Cerebellar nuclear complex (tissue), 1 donor: ENCODE results near the gene TDRD9.

Experiments used
- DNase-seq, 2 experiments: peaks; one replicate each; lab custom pipeline; 2025; lab: John Stamatoyannopoulos, UW

TDRD9 gene

GRCh38 chr14:104031384-104031783, 103.1 kb downstream of the TDRD9 start:
- no peak for DNase-seq

GRCh38 chr14:104034976-104035699, 106.9 kb downstream of the TDRD9 start:
- DNase-seq, result no peak

- no peak for DNase-seq
These were observed 108.0 kb downstream of the TDRD9 start for GRCh38 chr14:104036212-104036611.

GRCh38 chr14:104037074-104037473, 108.8 kb downstream of the TDRD9 start:
- DNase-seq, result no peak

GRCh38 chr14:104037903-104038302, 109.6 kb downstream of the TDRD9 start:
- DNase-seq, result no peak

- no peak for DNase-seq
These were observed 111.0 kb downstream of the TDRD9 start for GRCh38 chr14:104039214-104039613.

GRCh38 chr14:104040539-104040938, 112.3 kb downstream of the TDRD9 start:
- no peak for DNase-seq

- DNase-seq, result no peak
These were observed 113.3 kb downstream of the TDRD9 start for GRCh38 chr14:104041430-104042104.

GRCh38 chr14:104044016-104044415, 115.8 kb downstream of the TDRD9 start:
- no peak for DNase-seq

GRCh38 chr14:104047761-104048160, 119.5 kb downstream of the TDRD9 start:
- no peak for DNase-seq

GRCh38 chr14:104048758-104049507, 120.7 kb downstream of the TDRD9 start:
- no peak for DNase-seq

GRCh38 chr14:104049576-104050240, 121.5 kb downstream of the TDRD9 start:
- no peak for DNase-seq

GRCh38 chr14:104051092-104051813, 123.0 kb downstream of the TDRD9 start:
- DNase-seq, result no peak

- no peak for DNase-seq
These were observed 126.1 kb downstream of the TDRD9 start for GRCh38 chr14:104054222-104054905.

GRCh38 chr14:104062281-104062680, 134.0 kb downstream of the TDRD9 start:
- no peak for DNase-seq

- no peak for DNase-seq
These were observed 135.7 kb downstream of the TDRD9 start for GRCh38 chr14:104064003-104064402.

- no peak for DNase-seq
These were observed 138.0 kb downstream of the TDRD9 start for GRCh38 chr14:104066279-104066678.

GRCh38 chr14:104066719-104067295, 138.6 kb downstream of the TDRD9 start:
- no peak for DNase-seq

GRCh38 chr14:104069541-104069940, 141.3 kb downstream of the TDRD9 start:
- no peak for DNase-seq

- DNase-seq, result no peak
These were observed 144.3 kb downstream of the TDRD9 start for GRCh38 chr14:104072586-104072985.

- no peak for DNase-seq
These were observed 145.5 kb downstream of the TDRD9 start for GRCh38 chr14:104073764-104074163.
